Mucosa of descending colon (tissue), 3 donors: ENCODE data around the gene RPL35A. TPM values are rescaled to one million over a fixed set of nuclear protein-coding genes. Genes with fewer than 3 reads are reported as not detected.

ENCODE experiments used
- ATAC-seq: fragments of 200-7000 bp; cut with Tn5 transposase; one replicate; pipeline ENCODE4 v1.9.1; 2020; ENCODE audit warnings: mild to moderate bottlenecking, moderate library complexity
- DNase-seq, 3 donors: peaks; one replicate each; pipeline ENCODE4 v3.0.0-alpha.2; 2020
- H3K36me3 ChIP-seq: fragments of 200-600 bp; one replicate; pipeline ENCODE4 v1.8.0; 2021; ENCODE audit warnings: low read depth, mild to moderate bottlenecking
- H3K4me1 ChIP-seq: fragments of 200-600 bp; one replicate; pipeline ENCODE4 v1.8.0; 2021; ENCODE audit warnings: low read depth, mild to moderate bottlenecking
- H3K4me3 ChIP-seq: fragments of 200-600 bp; one replicate; pipeline ENCODE4 v1.8.0; 2021; ENCODE audit warnings: mild to moderate bottlenecking
- H3K9me3 ChIP-seq: fragments of 200-600 bp; one replicate; pipeline ENCODE4 v1.8.0; 2021; ENCODE audit warnings: mild to moderate bottlenecking
- intact Hi-C, 2 donors: fragments of 100-400 bp; cut with DNase I in 1 of 2; cut with micrococcal nuclease in 1 of 2; formaldehyde crosslinking; loops; one replicate each; pipeline versions ENCODE4 v1.11.0 to v1.11.1; 2022; cut with DNase I, micrococcal nuclease
- total RNA-seq, 3 donors: library from RNA; stranded (reverse); fragmentation: NEBNext Ultra II Directional in 2 of 3; extraction: Animal tissue kit (Norgen Biotek cat#: 25700) in 2 of 3; gene quantifications; one replicate each; pipeline versions ENCODE4 v1.2.1 to v1.2.4, GENCODE V29; 2021 to 2023
- TF ChIP-seq, protein P1 (sequence below): fragments of 200-600 bp; IDR thresholded peaks from one replicate; pipeline ENCODE4 v1.8.0; 2022; ENCODE audit warnings: antibody characterized with exemption, mild to moderate bottlenecking
- donor health status: DM: no; HTN: no; CAD: no; lungs with moderate emphysema.
- donor health status: DM: no; HTN: no; CAD: no.
- donor health status: DM: no; HTN: yes; CAD: no.

Gene RPL35A
- total RNA-seq, 3 donors from 2014 or later = 606 to 700 (median 621) TPM

DNA sequence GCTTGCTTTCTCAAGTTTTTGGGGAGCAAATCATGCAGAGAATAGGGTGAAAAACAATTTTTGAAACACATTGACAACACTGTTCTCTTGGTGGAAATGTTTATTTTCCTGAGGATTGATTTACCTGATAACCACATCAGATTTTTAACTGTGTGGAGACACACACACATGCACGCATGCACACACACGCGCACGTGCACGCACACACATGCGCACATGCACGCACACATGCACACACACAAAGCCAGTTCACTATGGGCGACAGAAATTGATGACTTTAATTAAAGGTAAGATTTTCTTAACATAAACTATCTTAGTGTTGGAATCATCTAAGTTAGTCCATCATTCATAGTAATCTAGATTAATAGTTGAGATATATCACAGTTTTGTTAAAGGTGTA is 25.3 kb downstream of the RPL35A start:
- intact Hi-C loops = no loop called here
- no peaks in the 10 kb centered on the region for H3K9me3 ChIP-seq
- no peak for ATAC-seq
- no peaks in the 10 kb centered on the region for H3K4me1 ChIP-seq
- no peaks in the 10 kb centered on the region for H3K36me3 ChIP-seq
- DNase-seq = no peak
- TF ChIP-seq, protein P1, sequence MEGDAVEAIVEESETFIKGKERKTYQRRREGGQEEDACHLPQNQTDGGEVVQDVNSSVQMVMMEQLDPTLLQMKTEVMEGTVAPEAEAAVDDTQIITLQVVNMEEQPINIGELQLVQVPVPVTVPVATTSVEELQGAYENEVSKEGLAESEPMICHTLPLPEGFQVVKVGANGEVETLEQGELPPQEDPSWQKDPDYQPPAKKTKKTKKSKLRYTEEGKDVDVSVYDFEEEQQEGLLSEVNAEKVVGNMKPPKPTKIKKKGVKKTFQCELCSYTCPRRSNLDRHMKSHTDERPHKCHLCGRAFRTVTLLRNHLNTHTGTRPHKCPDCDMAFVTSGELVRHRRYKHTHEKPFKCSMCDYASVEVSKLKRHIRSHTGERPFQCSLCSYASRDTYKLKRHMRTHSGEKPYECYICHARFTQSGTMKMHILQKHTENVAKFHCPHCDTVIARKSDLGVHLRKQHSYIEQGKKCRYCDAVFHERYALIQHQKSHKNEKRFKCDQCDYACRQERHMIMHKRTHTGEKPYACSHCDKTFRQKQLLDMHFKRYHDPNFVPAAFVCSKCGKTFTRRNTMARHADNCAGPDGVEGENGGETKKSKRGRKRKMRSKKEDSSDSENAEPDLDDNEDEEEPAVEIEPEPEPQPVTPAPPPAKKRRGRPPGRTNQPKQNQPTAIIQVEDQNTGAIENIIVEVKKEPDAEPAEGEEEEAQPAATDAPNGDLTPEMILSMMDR = no peak
- H3K4me3 ChIP-seq = no peak overlapping the region

GRCh38 chr3:197983076-197983475 is 33.1 kb downstream of the RPL35A start:
- TF ChIP-seq, protein P1 = no peak
- Histone ChIP-seq H3K36me3 (no peaks in the 10 kb centered on the region), H3K4me1 (no peaks in the 10 kb centered on the region), H3K4me3 (no peak overlapping the region), H3K9me3 (no peaks in the 10 kb centered on the region)
- DNase-seq (no peak), ATAC-seq (no peak)
- intact Hi-C loops = no loop called here

DNA sequence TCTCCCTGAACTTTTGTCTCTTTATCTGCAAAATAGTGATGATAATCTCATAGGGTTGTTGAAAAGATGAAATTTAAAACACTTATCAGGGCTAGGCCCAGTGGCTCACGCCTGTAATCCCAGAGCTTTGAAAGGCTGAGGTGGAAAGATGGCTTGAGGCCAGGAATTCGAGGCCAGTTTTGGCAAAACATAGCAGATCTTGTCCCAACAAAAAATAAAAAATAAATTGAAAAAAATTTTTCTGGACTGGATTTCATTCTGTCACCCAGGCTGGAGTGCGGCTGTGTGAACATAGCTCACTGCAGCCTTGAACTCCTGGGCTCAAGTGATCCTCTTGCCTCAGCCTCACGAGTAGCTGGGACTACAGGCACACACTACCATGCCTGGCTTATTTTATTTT is 39.7 kb downstream of the RPL35A start:
- no peak for ATAC-seq
- Histone ChIP-seq H3K4me1 (no peaks in the 10 kb centered on the region), H3K36me3 (no peaks in the 10 kb centered on the region), H3K4me3 (no peak overlapping the region), H3K9me3 (no peaks in the 10 kb centered on the region)
- intact Hi-C loops = no loop called here
- no peak for DNase-seq
- TF ChIP-seq, protein P1 = no peak

GRCh38 chr3:197994736-197995135 is 44.7 kb downstream of the RPL35A start:
- no peak overlapping the region for H3K4me3 ChIP-seq
- TF ChIP-seq, protein P1 = no peak
- no peaks in the 10 kb centered on the region for H3K4me1 ChIP-seq
- ATAC-seq = no peak
- intact Hi-C loops = no loop called here
- DNase-seq = no peak
- no peaks in the 10 kb centered on the region for H3K9me3 ChIP-seq
- H3K36me3 ChIP-seq = no peaks in the 10 kb centered on the region

GRCh38 chr3:197996855-197997254 is 46.9 kb downstream of the RPL35A start:
- TF ChIP-seq, protein P1 = no peak
- Histone ChIP-seq H3K4me3 (no peak overlapping the region), H3K36me3 (no peaks in the 10 kb centered on the region), H3K9me3 (no peaks in the 10 kb centered on the region), H3K4me1 (no peaks in the 10 kb centered on the region)
- DNase-seq = no peak
- no peak for ATAC-seq
- intact Hi-C loops = no loop called here

DNA sequence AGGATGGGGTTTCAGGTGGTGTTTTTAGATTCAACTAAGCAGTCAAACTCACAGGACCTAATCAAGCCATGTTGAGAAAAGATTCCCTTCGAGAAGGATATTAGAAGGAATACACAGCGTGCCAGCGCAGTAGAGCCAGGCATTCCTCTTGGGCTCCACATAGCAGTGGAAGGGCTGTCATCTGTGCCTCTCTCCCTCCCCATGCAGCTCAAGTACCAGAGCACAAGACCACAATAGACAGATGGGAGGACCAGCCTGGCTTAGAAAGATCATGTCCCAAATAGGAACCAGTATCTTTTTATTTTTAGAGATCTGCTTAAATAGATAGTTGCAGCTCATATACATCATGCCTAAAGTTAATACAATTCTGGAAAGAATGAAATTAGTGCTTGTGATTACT is 47.9 kb downstream of the RPL35A start:
- Histone ChIP-seq H3K4me3 (no peak overlapping the region), H3K36me3 (no peaks in the 10 kb centered on the region), H3K9me3 (no peaks in the 10 kb centered on the region), H3K4me1 (no peaks in the 10 kb centered on the region)
- TF ChIP-seq, protein P1 = no peak
- no peak for DNase-seq
- intact Hi-C loops = no loop called here
- no peak for ATAC-seq
